Ovary (tissue), 9 donors: ENCODE results near the gene L1CAM. TPM values are rescaled to one million over a fixed set of nuclear protein-coding genes. Genes with fewer than 3 reads are reported as not detected.

Experiments used
- DNase-seq, 5 donors: peaks; one replicate each; pipeline ENCODE4 v3.0.0-alpha.2; 2019 to 2020
- H3K27ac ChIP-seq, 2 donors: fragments of 200-600 bp; one replicate each; pipeline versions ENCODE4 v1.5.1 to v1.8.0; 2019 to 2022
- H3K27me3 ChIP-seq: fragments of 200-600 bp; one replicate; pipeline ENCODE4 v1.8.0; 2022
- H3K36me3 ChIP-seq: fragments of 200-600 bp; sonication (generic); one replicate; pipeline ENCODE4 v1.5.1; 2019
- H3K4me1 ChIP-seq: one replicate; pipeline ENCODE4 v1.8.1; 2013; ENCODE audit warnings: mild to moderate bottlenecking, moderate library complexity; ENCODE audit not compliant: insufficient read depth
- H3K4me3 ChIP-seq: fragments of 200-600 bp; sonication (generic); one replicate; pipeline ENCODE4 v1.5.1; 2017
- H3K9me3 ChIP-seq, 2 donors: fragments of 200-600 bp in 1 of 2; sonication (generic) in 1 of 2; one replicate each; pipeline versions ENCODE4 v1.5.1 to v1.8.1; 2013 to 2019; ENCODE audit warnings: mild to moderate bottlenecking in 1 of 2, moderate library complexity in 1 of 2
- EP300 ChIP-seq: sonication (generic); formaldehyde crosslinking; IDR thresholded peaks from one replicate; pipeline ENCODE4 v1.6.1; 2017; ENCODE audit warnings: antibody characterized with exemption
- POLR2A ChIP-seq: fragments of 450-650 bp; IDR thresholded peaks from one replicate; pipeline ENCODE4 v1.6.1; 2017; ENCODE audit warnings: antibody characterized with exemption, mild to moderate bottlenecking, moderate library complexity
- WGBS, 3 donors: extraction: QIAGEN DNeasy Blood & Tissue Kit in 1 of 3; methylation state at CpG; one replicate each; pipeline versions ENCODE4 v1.1.5 to v1.1.7; 2013 to 2017; 5-methylcytosine and 5-hydroxymethylcytosine counted together
- intact Hi-C, 4 donors: fragments of 100-400 bp; cut with DNase I; formaldehyde crosslinking; loops; one replicate each; pipeline versions ENCODE4 v1.11.0 to v1.15.1; 2022 to 2023
- polyA plus RNA-seq, 2 donors: library from polyadenylated mRNA; stranded (reverse); fragments of 200-250 nt in 1 of 2; fragments of 350-450 nt in 1 of 2; fragmentation: Illumina TruSeq in 1 of 2; extraction: RNeasy Lipid Tissue Mini Kit (QIAGEN cat#74804) in 1 of 2; gene quantifications; one replicate each; pipeline ENCODE4 v1.2.3, GENCODE V29; 2013 to 2014
- total RNA-seq, 7 donors: library from RNA; depleted of rRNA in 2 of 7; stranded (reverse); fragments of >200 nt in 2 of 7; fragmentation: NEBNext Ultra II Directional in 3 of 7; extraction: Animal tissue kit (Norgen Biotek cat#: 25700) in 3 of 7; gene quantifications; one replicate each; pipeline versions ENCODE4 v1.1.0 to v1.2.4, GENCODE V29; 2016 to 2023
- TF ChIP-seq, protein P1 (sequence below), 3 donors: fragments of 450-650 bp in 2 of 3; fragments of 200-600 bp in 1 of 3; IDR thresholded peaks; one replicate each; pipeline versions ENCODE4 v1.5.1 to v1.8.0; 2016 to 2022; ENCODE audit warnings: antibody characterized with exemption in 3 of 3, mild to moderate bottlenecking in 1 of 3
- donor health status: DM: no; HTN: no; CAD: no; lungs with moderate emphysema.
- donor health status: DM: no; HTN: no; CAD: no.
- donor health status: Bipolar disorder and iron deficiency.
- donor health status: DM: yes; HTN: yes; CAD: no.
- donor health status: DM: no; HTN: no; CAD: no.
- donor health status: DM: yes; HTN: yes; CAD: no.

Gene L1CAM
- total and polyA plus RNA-seq, 9 donors, result 0.36 to 3.0 (median 0.99) TPM; not detected in 1

DNA sequence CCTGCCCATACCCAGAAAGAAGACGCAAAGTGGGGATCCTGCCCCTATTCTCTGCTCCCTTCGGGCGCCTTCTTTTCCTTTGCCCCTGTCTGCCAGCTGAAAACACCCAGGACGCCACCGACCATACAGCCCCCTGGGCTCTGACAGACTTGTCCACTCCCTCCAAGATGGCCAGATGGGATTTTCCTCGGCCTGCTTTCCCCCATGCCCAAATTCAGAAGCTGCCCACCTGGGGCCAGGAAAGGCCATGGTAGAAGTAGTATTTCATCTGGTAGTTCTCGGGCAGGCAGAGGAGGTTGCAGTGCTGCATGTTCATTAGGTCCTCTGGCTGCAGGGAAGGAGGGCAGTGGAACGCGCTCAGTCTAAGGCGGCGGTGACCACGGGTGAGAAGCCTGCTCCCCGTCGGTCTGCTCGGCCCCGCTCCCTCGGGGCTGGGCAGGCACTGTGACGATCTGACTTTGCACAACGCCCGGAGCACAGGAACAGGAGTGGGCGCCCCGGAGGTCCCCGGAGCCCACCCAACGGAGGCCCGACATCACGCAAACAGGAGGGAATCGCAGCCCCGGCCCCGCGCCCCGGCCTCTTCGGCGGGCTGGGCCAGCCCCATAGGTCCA, 48.3 kb upstream of the L1CAM start:
- TF ChIP-seq POLR2A (no peak), EP300 (no peak)
- TF ChIP-seq, protein P1, sequence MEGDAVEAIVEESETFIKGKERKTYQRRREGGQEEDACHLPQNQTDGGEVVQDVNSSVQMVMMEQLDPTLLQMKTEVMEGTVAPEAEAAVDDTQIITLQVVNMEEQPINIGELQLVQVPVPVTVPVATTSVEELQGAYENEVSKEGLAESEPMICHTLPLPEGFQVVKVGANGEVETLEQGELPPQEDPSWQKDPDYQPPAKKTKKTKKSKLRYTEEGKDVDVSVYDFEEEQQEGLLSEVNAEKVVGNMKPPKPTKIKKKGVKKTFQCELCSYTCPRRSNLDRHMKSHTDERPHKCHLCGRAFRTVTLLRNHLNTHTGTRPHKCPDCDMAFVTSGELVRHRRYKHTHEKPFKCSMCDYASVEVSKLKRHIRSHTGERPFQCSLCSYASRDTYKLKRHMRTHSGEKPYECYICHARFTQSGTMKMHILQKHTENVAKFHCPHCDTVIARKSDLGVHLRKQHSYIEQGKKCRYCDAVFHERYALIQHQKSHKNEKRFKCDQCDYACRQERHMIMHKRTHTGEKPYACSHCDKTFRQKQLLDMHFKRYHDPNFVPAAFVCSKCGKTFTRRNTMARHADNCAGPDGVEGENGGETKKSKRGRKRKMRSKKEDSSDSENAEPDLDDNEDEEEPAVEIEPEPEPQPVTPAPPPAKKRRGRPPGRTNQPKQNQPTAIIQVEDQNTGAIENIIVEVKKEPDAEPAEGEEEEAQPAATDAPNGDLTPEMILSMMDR (IDR thresholded peaks at IDR 0.05), result no peak
- no peaks in the 10 kb centered on the region for H3K27me3 ChIP-seq
- H3K4me3 ChIP-seq, result peak overlapping the region; percentile 56
- H3K4me1 ChIP-seq, result peaks cover 7% of the 10 kb centered on the region
- 12 to 44% (median 29%) methylated on average over 26 to 33 of the region's 33 CpGs for WGBS, 3 donors
- peak overlapping the region in 1 of 2 donors; percentile 38 for H3K27ac ChIP-seq
- no peak for DNase-seq
- H3K36me3 ChIP-seq, result no peaks in the 10 kb centered on the region
- no peaks in the 10 kb centered on the region for H3K9me3 ChIP-seq
- intact Hi-C loops, result no loop called here

- no peak for TF ChIP-seq EP300
- TF ChIP-seq, protein P1 (IDR thresholded peaks at IDR 0.05), result no peak
- TF ChIP-seq POLR2A, result no peak
- Histone ChIP-seq H3K4me1 (peaks cover 7% of the 10 kb centered on the region), H3K27me3 (no peaks in the 10 kb centered on the region), H3K36me3 (no peaks in the 10 kb centered on the region), H3K27ac (no peak overlapping the region), H3K9me3 (no peaks in the 10 kb centered on the region), H3K4me3 (peak overlapping the region; percentile 56)
- intact Hi-C loops, result no loop called here
- 56 to 59% (median 57%) methylated on average over 7 of the region's 7 CpGs for WGBS, 3 donors
- DNase-seq, result no peak
These were observed 47.8 kb upstream of the L1CAM start for GRCh38 chrX:153933748-153934147.

DNA sequence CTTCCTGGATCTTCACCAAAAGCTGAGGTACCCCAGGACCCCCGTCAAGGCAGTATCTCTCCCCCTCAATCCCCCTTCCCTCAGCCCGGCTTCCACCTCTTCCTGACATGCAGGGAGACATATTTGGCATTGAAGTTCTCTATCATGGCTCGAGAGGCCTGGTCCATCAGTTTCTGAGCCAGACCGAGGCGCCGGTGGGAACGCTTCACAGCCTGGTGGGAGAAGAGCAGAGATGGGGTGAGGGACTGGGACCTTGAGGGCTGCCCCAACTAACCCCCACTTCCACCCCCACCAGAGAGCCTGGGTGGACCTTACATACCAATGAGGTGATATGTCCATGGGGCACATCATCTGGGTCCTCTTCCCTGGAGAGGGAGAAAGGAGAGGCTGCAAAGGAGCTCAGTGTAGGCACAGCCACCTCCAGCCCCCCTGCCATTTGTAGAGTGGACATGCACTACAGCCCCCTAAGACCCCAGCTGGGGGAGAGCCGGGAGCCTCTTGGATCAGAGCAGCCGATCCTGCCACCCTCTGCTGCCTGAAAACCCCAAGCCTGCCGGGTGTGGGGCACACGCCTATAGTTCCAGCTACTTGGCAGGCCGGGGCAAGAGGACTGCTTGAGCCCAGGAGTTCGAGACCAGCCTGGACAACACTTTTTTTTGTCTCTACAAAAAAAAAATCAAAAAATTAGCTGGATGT, 46.4 kb upstream of the L1CAM start:
- TF ChIP-seq EP300 (no peak), POLR2A (no peak)
- TF ChIP-seq, protein P1 (IDR thresholded peaks at IDR 0.05), result no peak
- peak in 1 of 5 donors; percentile 24 for DNase-seq
- WGBS, 3 donors, result 86 to 89% (median 88%) methylated on average over 13 of the region's 13 CpGs
- H3K27ac ChIP-seq, result no peak overlapping the region
- intact Hi-C loops, result no loop called here
- H3K36me3 ChIP-seq, result no peaks in the 10 kb centered on the region
- H3K9me3 ChIP-seq, result no peaks in the 10 kb centered on the region
- H3K4me3 ChIP-seq, result no peak overlapping the region
- peaks cover 10% of the 10 kb centered on the region for H3K4me1 ChIP-seq
- H3K27me3 ChIP-seq, result no peaks in the 10 kb centered on the region

- Histone ChIP-seq H3K27ac (no peak overlapping the region), H3K4me1 (peaks cover 15% of the 10 kb centered on the region), H3K9me3 (no peaks in the 10 kb centered on the region), H3K27me3 (no peaks in the 10 kb centered on the region), H3K4me3 (no peak overlapping the region), H3K36me3 (no peaks in the 10 kb centered on the region)
- intact Hi-C loops, result no loop called here
- TF ChIP-seq EP300 (no peak), POLR2A (no peak)
- TF ChIP-seq, protein P1 (IDR thresholded peaks at IDR 0.05), result no peak
- WGBS, 3 donors, result 87 to 91% (median 90%) methylated on average over 13 of the region's 13 CpGs
- peak in 1 of 5 donors; percentile 34 for DNase-seq
These were observed 45.8 kb upstream of the L1CAM start for GRCh38 chrX:153931748-153932147.
